ENCODE results near the gene ELAC1. TPM values are rescaled to one million over a fixed set of nuclear protein-coding genes. Genes with fewer than 3 reads are reported as not detected.

Gene ELAC1
- total and polyA plus RNA-seq, 2 of the 8 experiments (the other 6 are each of a cell fraction or from before 2014, with no cell fraction given): 2.3 to 3.4 TPM

- no peak overlapping the region for H3K56ac ChIP-seq (replicated peaks; ENCODE audit: insufficient read length, low read depth, low read length)
- POLR2A ChIA-PET (ENCODE audit: partially characterized antibody): no interaction called here
- H3K9me3 ChIP-seq (ENCODE audit: insufficient read depth in 2 of 2, low read depth in 1 of 2, low read length in 1 of 2): no peaks in the 10 kb centered on the region
- no peak overlapping the region for H2BK15ac ChIP-seq (ENCODE audit: low read length)
- H3K23ac ChIP-seq (ENCODE audit: insufficient read length): no peak overlapping the region
- H3K79me2 ChIP-seq (ENCODE audit: control insufficient read depth in 1 of 2, insufficient read depth in 2 of 2, low read length in 2 of 2): no peaks in the 10 kb centered on the region
- H4K20me1 ChIP-seq (replicated peaks in 1 of 2; ENCODE audit: control insufficient read depth in 1 of 2, insufficient read depth in 2 of 2, low read length in 2 of 2): no peaks in the 10 kb centered on the region
- H3K18ac ChIP-seq (ENCODE audit: extremely low read depth, low read length): no peak overlapping the region
- CTCF ChIA-PET (ENCODE audit: partially characterized antibody): interaction anchor here (0.6 to 2.8 kb wide), 2 partner anchors 16 to 29 kb away, joined by 3 to 9 read pairs; no protein-coding TSS in a partner anchor
- H2BK120ac ChIP-seq (replicated peaks; ENCODE audit: low read depth, low read length): no peak overlapping the region
- no peak overlapping the region for H3K27ac ChIP-seq (ENCODE audit: low read depth, low read length)
- H2BK5ac ChIP-seq (ENCODE audit: low read depth, low read length): no peak overlapping the region
- no peak overlapping the region for H3K14ac ChIP-seq (ENCODE audit: insufficient read length)
- no peak overlapping the region; a peak in 2 of 7 replicates for H3K9ac ChIP-seq (replicated peaks in 1 of 4; ENCODE audit: extremely low read depth in 1 of 4, low read depth in 3 of 4, low read length in 3 of 4)
- no peaks in the 10 kb centered on the region for H3K27me3 ChIP-seq (replicated peaks in 1 of 4; ENCODE audit: control insufficient read depth in 3 of 4, extremely low read depth in 1 of 4, insufficient read depth in 3 of 4, low read length in 3 of 4)
- no peaks in the 10 kb centered on the region for H3K36me3 ChIP-seq (ENCODE audit: control insufficient read depth in 2 of 4, insufficient read depth in 4 of 4, low read length in 3 of 4)
- no peak overlapping the region for H4K91ac ChIP-seq (replicated peaks; ENCODE audit: insufficient read length, low read length)
- H2BK12ac ChIP-seq (ENCODE audit: low read depth, low read length): no peak overlapping the region
- H2AFZ ChIP-seq (ENCODE audit: low read length): no peak overlapping the region
- no peaks in the 10 kb centered on the region for H3K79me1 ChIP-seq (ENCODE audit: low read depth, low read length)
- H2AK5ac ChIP-seq (ENCODE audit: low read depth, low read length): no peak overlapping the region
- H3K4me2 ChIP-seq (ENCODE audit: insufficient read depth in 1 of 2, low read depth in 2 of 2, low read length in 2 of 2): no peak overlapping the region
- H4K5ac ChIP-seq (ENCODE audit: insufficient read length, low read depth, low read length): no peak overlapping the region
- FAIRE-seq (no peak), DNase-seq (ENCODE audit: low read depth in 1 of 2, low spot score in 2 of 2) (no peak)
- H3K4me3 ChIP-seq (ENCODE audit: extremely low read depth in 1 of 4, insufficient read depth in 2 of 4, low read depth in 3 of 4, low read length in 4 of 4): no peak overlapping the region
- H2BK20ac ChIP-seq (ENCODE audit: low read length): no peak overlapping the region
- no peak overlapping the region for H3K4ac ChIP-seq (replicated peaks; ENCODE audit: insufficient read length, low read depth, low read length)
- H3K23me2 ChIP-seq (ENCODE audit: low read depth, low read length): no peaks in the 10 kb centered on the region; the same call in 1 of the 2 replicates
- no peak overlapping the region for H4K8ac ChIP-seq (ENCODE audit: extremely low read depth, insufficient read depth, low read length)
- H3K4me1 ChIP-seq (replicated peaks in 1 of 4; ENCODE audit: control insufficient read depth in 3 of 4, insufficient read depth in 4 of 4, low read length in 3 of 4): peaks cover 0 to 7% (median 0%) of the 10 kb centered on the region in 4 experiments; a peak in 1 of 7 replicates
- TF ChIP-seq GABPA (IDR thresholded peaks at IDR 0.05; ENCODE audit: borderline replicate concordance, insufficient read depth, low read length): no peak
- TF ChIP-seq EP300 (IDR thresholded peaks at IDR 0.05; ENCODE audit: borderline replicate concordance in 1 of 2, low read depth in 2 of 2, low read length in 2 of 2): no peak
- no peak for TF ChIP-seq CBX5 (IDR thresholded peaks at IDR 0.05; ENCODE audit: low read depth, low read length)
- TF ChIP-seq ZNF274 (IDR thresholded peaks at IDR 0.05; ENCODE audit: borderline replicate concordance, extremely low read depth, low read length): no peak
- no peak for TF ChIP-seq BRCA1 (IDR thresholded peaks at IDR 0.05; ENCODE audit: low read depth, low read length)
- TF ChIP-seq, protein P1, sequence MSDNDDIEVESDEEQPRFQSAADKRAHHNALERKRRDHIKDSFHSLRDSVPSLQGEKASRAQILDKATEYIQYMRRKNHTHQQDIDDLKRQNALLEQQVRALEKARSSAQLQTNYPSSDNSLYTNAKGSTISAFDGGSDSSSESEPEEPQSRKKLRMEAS (IDR thresholded peaks at IDR 0.05): no peak
- no peak for TF ChIP-seq RNF2 (IDR thresholded peaks at IDR 0.05; ENCODE audit: borderline replicate concordance, low read depth, low read length, missing control alignments, poor library complexity, severe bottlenecking)
- no peak for TF ChIP-seq SIRT6 (IDR thresholded peaks at IDR 0.05; ENCODE audit: low read length)
- TF ChIP-seq EGR1 (IDR thresholded peaks at IDR 0.05; ENCODE audit: borderline replicate concordance, low read depth, low read length): no peak
- no peak for TF ChIP-seq SP1 (IDR thresholded peaks at IDR 0.05; ENCODE audit: low read depth, low read length)
- TF ChIP-seq TCF12 (IDR thresholded peaks at IDR 0.05; ENCODE audit: low read depth, low read length): no peak
- no peak for TF ChIP-seq KDM1A (IDR thresholded peaks at IDR 0.05; ENCODE audit: borderline replicate concordance, low read length)
- no peak for TF ChIP-seq FOSL1 (IDR thresholded peaks at IDR 0.05; ENCODE audit: insufficient read depth, low read depth, low read length)
- TF ChIP-seq SAP30 (IDR thresholded peaks at IDR 0.05; ENCODE audit: insufficient read depth, insufficient replicate concordance, low read length): no peak
- TF ChIP-seq JUN (IDR thresholded peaks at IDR 0.05; ENCODE audit: low read depth, low read length): no peak
These were observed 41.2 kb downstream of the ELAC1 start for GRCh38 chr18:51009072-51009471.

All from H1 (cell line).